ENCODE measurements around the gene NPM1.

NPM1 gene

GRCh38 chr5:171418316-171418981 is 30.8 kb downstream of the NPM1 start:
- TF ChIP-seq CTCF (IDR thresholded peaks at IDR 0.05; ENCODE audit: low read depth, low read length): peak; percentile 90
- peak overlapping the region; percentile 50 for H3K4me3 ChIP-seq (ENCODE audit: low read depth, low read length)

GRCh38 chr5:171418982-171419687 is 31.5 kb downstream of the NPM1 start, which contains the start of gene FGF18:
FGF18 (plus strand) TSS chr5:171419647; CDS start chr5:171420200, 553 bp downstream.
- H3K4me3 ChIP-seq (ENCODE audit: low read depth, low read length): peak within 1 kb of the TSS; percentile 50
- TF ChIP-seq CTCF (IDR thresholded peaks at IDR 0.05; ENCODE audit: low read depth, low read length): no peak

GRCh38 chr5:171419688-171420430 is 32.2 kb downstream of the NPM1 start:
- no peak for TF ChIP-seq CTCF (IDR thresholded peaks at IDR 0.05; ENCODE audit: low read depth, low read length)
- peak overlapping the region; percentile 33; the same call in 1 of the 2 replicates for H3K4me3 ChIP-seq (ENCODE audit: low read depth, low read length)

GRCh38 chr5:171420431-171421241 is 33.0 kb downstream of the NPM1 start:
- no peak for TF ChIP-seq CTCF (IDR thresholded peaks at IDR 0.05; ENCODE audit: low read depth, low read length)

GRCh38 chr5:171421331-171422262 is 33.9 kb downstream of the NPM1 start:
- TF ChIP-seq CTCF (IDR thresholded peaks at IDR 0.05; ENCODE audit: low read depth, low read length): no peak
- H3K4me3 ChIP-seq (ENCODE audit: low read depth, low read length): no peak overlapping the region

More at GRCh38 chr5:171420431-171421241, 33.0 kb downstream of the NPM1 start:
- no peak overlapping the region for H3K4me3 ChIP-seq (ENCODE audit: low read depth, low read length)

GRCh38 chr5:171422495-171422894 is 34.8 kb downstream of the NPM1 start:
- TF ChIP-seq CTCF (IDR thresholded peaks at IDR 0.05; ENCODE audit: low read depth, low read length): no peak
- no peak overlapping the region for H3K4me3 ChIP-seq (ENCODE audit: low read depth, low read length)
